Measurements from ENCODE around the gene NUDT15. TPM values are rescaled to one million over a fixed set of nuclear protein-coding genes. Genes with fewer than 3 reads are reported as not detected.
A peak's percentile ranks its signal among the peaks of the same experiment; 100 is the strongest.

The NUDT15 gene
- total RNA-seq, 6 donors from 2014 or later, result 4.0 to 12.5 (median 10.2) TPM

DNA sequence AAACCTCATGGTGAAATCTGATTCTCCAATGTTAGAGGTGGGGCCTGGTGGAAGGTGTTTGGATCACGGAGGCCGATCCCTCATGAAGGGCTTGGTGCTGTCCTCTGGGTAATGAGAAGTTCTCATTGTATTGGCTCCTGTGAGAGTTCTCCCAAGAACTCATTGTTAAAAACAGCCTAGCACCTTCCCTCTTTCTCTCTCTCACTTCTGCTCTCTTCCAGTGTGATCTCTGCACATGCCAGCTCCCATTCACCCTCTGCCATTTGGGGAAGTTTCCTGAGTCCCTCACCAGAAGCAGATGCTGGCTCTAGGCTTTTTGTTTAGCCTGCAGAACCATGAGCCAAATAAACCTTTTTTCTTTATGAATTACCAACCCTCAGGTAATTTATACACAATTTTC, 33.3 kb upstream of the NUDT15 start:
- H3K27ac ChIP-seq, result no peak overlapping the region
- no peak overlapping the region for H3K4me3 ChIP-seq
- TF ChIP-seq EP300 (IDR thresholded peaks at IDR 0.05), result no peak
- no peak for TF ChIP-seq POLR2A (IDR thresholded peaks at IDR 0.05)
- TF ChIP-seq POLR2AphosphoS5 (IDR thresholded peaks at IDR 0.05), result no peak
- TF ChIP-seq, protein P1, sequence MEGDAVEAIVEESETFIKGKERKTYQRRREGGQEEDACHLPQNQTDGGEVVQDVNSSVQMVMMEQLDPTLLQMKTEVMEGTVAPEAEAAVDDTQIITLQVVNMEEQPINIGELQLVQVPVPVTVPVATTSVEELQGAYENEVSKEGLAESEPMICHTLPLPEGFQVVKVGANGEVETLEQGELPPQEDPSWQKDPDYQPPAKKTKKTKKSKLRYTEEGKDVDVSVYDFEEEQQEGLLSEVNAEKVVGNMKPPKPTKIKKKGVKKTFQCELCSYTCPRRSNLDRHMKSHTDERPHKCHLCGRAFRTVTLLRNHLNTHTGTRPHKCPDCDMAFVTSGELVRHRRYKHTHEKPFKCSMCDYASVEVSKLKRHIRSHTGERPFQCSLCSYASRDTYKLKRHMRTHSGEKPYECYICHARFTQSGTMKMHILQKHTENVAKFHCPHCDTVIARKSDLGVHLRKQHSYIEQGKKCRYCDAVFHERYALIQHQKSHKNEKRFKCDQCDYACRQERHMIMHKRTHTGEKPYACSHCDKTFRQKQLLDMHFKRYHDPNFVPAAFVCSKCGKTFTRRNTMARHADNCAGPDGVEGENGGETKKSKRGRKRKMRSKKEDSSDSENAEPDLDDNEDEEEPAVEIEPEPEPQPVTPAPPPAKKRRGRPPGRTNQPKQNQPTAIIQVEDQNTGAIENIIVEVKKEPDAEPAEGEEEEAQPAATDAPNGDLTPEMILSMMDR (IDR thresholded peaks at IDR 0.05), result no peak
- no peak for DNase-seq
- no peak for ATAC-seq (ENCODE audit: low FRiP score in 2 of 2)
- H3K4me1 ChIP-seq, result peaks cover 10 to 19% (median 14%) of the 10 kb centered on the region in 4 donors
- whole genome bisulfite sequencing, 2 donors, result 88 to 97% methylated on average over 2 of the region's 2 CpGs
- H3K27me3 ChIP-seq, result no peaks in the 10 kb centered on the region
- no peaks in the 10 kb centered on the region for H3K9me3 ChIP-seq
- no peaks in the 10 kb centered on the region for H3K36me3 ChIP-seq

DNA sequence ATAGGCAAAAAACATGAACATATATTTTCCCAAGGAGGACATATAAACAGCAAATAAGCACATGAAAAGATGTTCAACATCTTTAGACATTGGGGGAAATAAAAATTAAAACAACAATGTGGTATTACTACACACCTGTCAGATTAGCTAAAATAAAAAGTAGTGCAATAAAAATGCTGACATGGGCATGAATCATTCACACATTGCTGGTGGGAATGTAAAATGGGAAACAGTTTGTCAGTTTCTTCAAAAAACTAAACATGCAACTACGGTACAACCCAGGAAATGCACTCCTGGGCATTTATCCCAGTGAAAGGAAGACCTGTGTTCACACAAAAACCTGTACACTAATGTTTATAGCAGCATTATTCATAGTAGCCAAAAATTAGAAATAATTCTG, 31.1 kb upstream of the NUDT15 start:
- Histone ChIP-seq H3K9me3 (no peaks in the 10 kb centered on the region), H3K27ac (no peak overlapping the region), H3K4me3 (no peak overlapping the region), H3K27me3 (no peaks in the 10 kb centered on the region), H3K4me1 (peaks cover 0 to 13% (median 9%) of the 10 kb centered on the region in 4 donors), H3K36me3 (no peaks in the 10 kb centered on the region)
- no peak for TF ChIP-seq POLR2AphosphoS5 (IDR thresholded peaks at IDR 0.05)
- no peak for TF ChIP-seq EP300 (IDR thresholded peaks at IDR 0.05)
- TF ChIP-seq, protein P1 (IDR thresholded peaks at IDR 0.05), result no peak
- no peak for TF ChIP-seq POLR2A (IDR thresholded peaks at IDR 0.05)
- DNase-seq (no peak), ATAC-seq (ENCODE audit: low FRiP score in 2 of 2) (no peak)
- WGBS, 2 donors, result 43 to 69% methylated on average over 1 of the region's 1 CpG

GRCh38 chr13:48009284-48009683, 28.2 kb upstream of the NUDT15 start:
- H3K27ac ChIP-seq, result peak overlapping the region in 1 of 4 donors; percentile 7
- no peaks in the 10 kb centered on the region for H3K9me3 ChIP-seq
- no peaks in the 10 kb centered on the region for H3K36me3 ChIP-seq
- no peak for ATAC-seq (ENCODE audit: low FRiP score in 2 of 2)
- TF ChIP-seq EP300 (IDR thresholded peaks at IDR 0.05) (no peak), POLR2AphosphoS5 (IDR thresholded peaks at IDR 0.05) (no peak), POLR2A (IDR thresholded peaks at IDR 0.05) (no peak)
- TF ChIP-seq, protein P1 (IDR thresholded peaks at IDR 0.05), result no peak
- 23 to 39% methylated on average over 1 of the region's 1 CpG for WGBS, 2 donors
- H3K4me1 ChIP-seq, result peaks cover 0 to 9% (median 2%) of the 10 kb centered on the region in 4 donors
- no peak for DNase-seq
- no peaks in the 10 kb centered on the region for H3K27me3 ChIP-seq
- H3K4me3 ChIP-seq, result no peak overlapping the region

DNA sequence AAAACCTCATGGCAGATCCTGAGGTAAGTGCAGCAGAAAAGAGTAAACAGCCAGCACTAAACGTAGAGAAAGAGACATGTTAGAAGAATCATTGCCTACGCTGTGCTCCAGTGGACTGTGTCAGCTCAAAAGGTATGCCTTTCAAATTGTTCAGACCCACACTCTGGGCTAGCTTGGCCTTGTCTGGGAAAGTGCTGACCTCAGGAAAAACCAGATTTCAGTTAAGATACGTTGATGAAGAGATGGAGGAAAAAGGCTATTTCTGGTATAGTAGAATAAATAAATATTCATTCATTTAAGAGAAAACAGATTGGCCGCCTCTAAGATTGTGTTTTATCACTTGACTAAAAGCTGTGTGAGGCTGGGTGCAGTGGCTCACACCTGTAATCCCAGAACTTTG, 26.8 kb upstream of the NUDT15 start:
- no peak for TF ChIP-seq POLR2A (IDR thresholded peaks at IDR 0.05)
- TF ChIP-seq EP300 (IDR thresholded peaks at IDR 0.05), result no peak
- no peak for TF ChIP-seq POLR2AphosphoS5 (IDR thresholded peaks at IDR 0.05)
- Histone ChIP-seq H3K4me3 (no peak overlapping the region), H3K9me3 (no peaks in the 10 kb centered on the region), H3K27ac (no peak overlapping the region), H3K4me1 (peaks cover 0 to 9% (median 2%) of the 10 kb centered on the region in 4 donors), H3K27me3 (no peaks in the 10 kb centered on the region), H3K36me3 (no peaks in the 10 kb centered on the region)
- DNase-seq, result no peak
- ATAC-seq (ENCODE audit: low FRiP score in 2 of 2), result no peak
- 68 to 73% methylated on average over 4 of the region's 4 CpGs for WGBS, 2 donors

DNA sequence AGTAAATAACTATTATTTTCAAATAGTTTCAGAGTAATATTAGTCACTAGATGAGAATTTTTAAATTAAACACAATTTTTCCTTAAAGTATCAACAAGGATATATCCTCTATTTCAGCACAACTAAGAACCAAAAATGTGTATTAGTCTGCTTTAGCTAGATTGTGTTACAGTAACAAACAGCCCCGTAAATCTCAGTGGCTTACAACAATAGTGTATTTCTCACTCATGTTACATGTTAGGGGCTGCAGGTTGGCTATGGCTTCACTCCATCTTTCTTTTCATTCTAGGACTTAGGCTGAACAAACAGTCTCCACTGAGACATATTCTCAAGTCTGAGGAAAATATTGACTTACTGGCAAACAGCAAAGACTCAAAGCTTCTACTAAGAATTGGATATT, 24.9 kb upstream of the NUDT15 start:
- Histone ChIP-seq H3K4me1 (peaks cover 0 to 9% (median 2%) of the 10 kb centered on the region in 4 donors), H3K27me3 (no peaks in the 10 kb centered on the region), H3K4me3 (no peak overlapping the region), H3K27ac (no peak overlapping the region), H3K9me3 (no peaks in the 10 kb centered on the region), H3K36me3 (no peaks in the 10 kb centered on the region)
- no peak for ATAC-seq (ENCODE audit: low FRiP score in 2 of 2)
- DNase-seq, result no peak
- WGBS, 2 donors, result 100% methylated on average over 1 of the region's 1 CpG
- no peak for TF ChIP-seq EP300 (IDR thresholded peaks at IDR 0.05)
- no peak for TF ChIP-seq POLR2A (IDR thresholded peaks at IDR 0.05)
- TF ChIP-seq POLR2AphosphoS5 (IDR thresholded peaks at IDR 0.05), result no peak
- TF ChIP-seq, protein P1 (IDR thresholded peaks at IDR 0.05), result no peak

All from upper lobe of left lung (tissue), 6 donors.